PC-9 (cell line): Measurements from ENCODE around the gene RTN1. TPM values are rescaled to one million over a fixed set of nuclear protein-coding genes. Genes with fewer than 3 reads are reported as not detected.

Source experiments
- BruUV-seq: library from RNA; stranded (reverse); fragments of 400-500 nt; replicated peaks from 2 replicates; lab custom pipeline; 2021; lab: Mats Ljungman, UMichigan
- CTCF ChIA-PET: fragments of 300-600 bp; sonication (Branson Sonifier 250); formaldehyde crosslinking; loops from one replicate; lab custom pipeline; 2022; ENCODE audit warnings: antibody characterized with exemption; lab: Charles Lee
- POLR2A ChIA-PET: fragments of 300-600 bp; sonication (Branson Sonifier 250); formaldehyde crosslinking; loops from one replicate; lab custom pipeline; 2022; ENCODE audit warnings: antibody characterized with exemption; ENCODE audit not compliant: unreplicated experiment; lab: Charles Lee
- DNase-seq, 2 experiments: peaks; one replicate each; pipeline versions ENCODE4 v3.0.0 to v3.0.0-alpha.2; 2015 to 2022; ENCODE audit warnings: mixed read lengths in 1 of 2
- H2AFZ ChIP-seq: fragments of 200-600 bp; sonication (generic); 2 replicates; pipeline ENCODE4 v1.8.1; 2017; ENCODE audit warnings: antibody characterized with exemption
- H3F3A ChIP-seq: fragments of 200-600 bp; sonication (generic); 2 replicates; pipeline ENCODE4 v1.8.1; 2017; ENCODE audit warnings: antibody characterized with exemption, mild to moderate bottlenecking, low read depth; ENCODE audit not compliant: insufficient read depth
- H3K27ac ChIP-seq: fragments of 200-600 bp; sonication (generic); 2 replicates; pipeline ENCODE4 v1.6.1; 2016; ENCODE audit warnings: mixed run types
- H3K27me3 ChIP-seq: fragments of 200-600 bp; sonication (generic); 2 replicates; pipeline ENCODE4 v1.6.1; 2016; ENCODE audit warnings: low read depth, mixed run types; ENCODE audit not compliant: insufficient read depth
- H3K36me3 ChIP-seq: fragments of 200-600 bp; sonication (generic); 2 replicates; pipeline ENCODE4 v1.6.1; 2016; ENCODE audit warnings: low read depth, mixed run types
- H3K4me1 ChIP-seq: fragments of 200-600 bp; sonication (generic); replicated peaks from 2 replicates; pipeline ENCODE4 v1.6.1; 2016; ENCODE audit warnings: mixed run types; ENCODE audit not compliant: insufficient read depth
- H3K4me2 ChIP-seq: fragments of 200-600 bp; sonication (generic); 2 replicates; pipeline ENCODE4 v1.6.1; 2017; ENCODE audit warnings: mixed run types
- H3K4me3 ChIP-seq: fragments of 200-600 bp; sonication (generic); 2 replicates; pipeline ENCODE4 v1.6.1; 2016; ENCODE audit warnings: mixed run types
- H3K79me2 ChIP-seq: fragments of 200-600 bp; sonication (generic); 2 replicates; pipeline ENCODE4 v1.6.1; 2017; ENCODE audit warnings: low read depth, mixed run types
- H3K9me2 ChIP-seq: fragments of 200-600 bp; sonication (generic); 2 replicates; pipeline ENCODE4 v1.8.1; 2017; ENCODE audit warnings: mild to moderate bottlenecking; ENCODE audit not compliant: insufficient read depth
- H3K9me3 ChIP-seq: fragments of 200-600 bp; sonication (generic); 2 replicates; pipeline ENCODE4 v1.8.1; 2016; ENCODE audit warnings: low read depth; ENCODE audit not compliant: insufficient read depth
- H4K20me1 ChIP-seq: fragments of 200-600 bp; sonication (generic); 2 replicates; pipeline ENCODE4 v1.8.1; 2017; ENCODE audit not compliant: insufficient read depth
- CTCF ChIP-seq: fragments of 200-600 bp; sonication (generic); conservative IDR thresholded peaks from 2 replicates; pipeline ENCODE4 v1.6.1; 2017; ENCODE audit warnings: mixed run types, antibody characterized with exemption, mild to moderate bottlenecking, moderate library complexity
- EZH2 ChIP-seq: fragments of 200-600 bp; sonication (generic); IDR thresholded peaks from 2 replicates; pipeline ENCODE4 v1.8.0; 2017; ENCODE audit warnings: antibody characterized with exemption, low read depth
- intact Hi-C: fragments of 100-400 bp; cut with micrococcal nuclease; formaldehyde crosslinking; loops from one replicate; pipeline ENCODE4 v1.10.0; 2022; ENCODE audit not compliant: unreplicated experiment
- total RNA-seq: library from RNA; stranded (reverse); gene quantifications from 2 replicates; pipeline ENCODE4 v1.2.3, GENCODE V29; 2021

The RTN1 gene
- total RNA-seq, 1 experiment from 2014 or later: not detected

DNA sequence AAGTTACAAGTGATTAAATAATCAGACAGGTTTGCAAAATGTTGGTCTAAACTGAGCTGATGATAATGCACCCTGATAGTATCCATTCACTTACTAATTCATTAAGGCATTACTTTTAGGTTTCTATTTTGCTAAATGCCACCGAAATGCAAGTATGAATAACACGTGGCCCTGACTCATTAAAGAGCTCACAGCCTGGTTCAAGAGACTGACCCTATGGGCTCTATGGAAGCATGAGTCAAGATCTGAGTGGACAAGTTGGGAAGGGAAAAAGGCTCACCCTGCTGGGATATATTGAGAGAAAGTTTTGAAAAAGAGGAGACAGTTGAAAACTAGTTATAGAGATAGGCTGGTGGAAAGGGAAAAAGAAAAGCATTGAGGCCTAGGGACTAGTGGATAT, 34.6 kb upstream of the RTN1 start:
- TF ChIP-seq CTCF: no peak
- no peak for TF ChIP-seq EZH2
- BruUV-seq: no TSS peak
- no peaks in the 10 kb centered on the region for H4K20me1 ChIP-seq
- DNase-seq: no peak
- no peak overlapping the region for H3K27ac ChIP-seq
- no peaks in the 10 kb centered on the region for H3K79me2 ChIP-seq
- no peaks in the 10 kb centered on the region for H3K27me3 ChIP-seq
- no peak overlapping the region for H3K4me2 ChIP-seq
- H2AFZ ChIP-seq: no peak overlapping the region
- POLR2A ChIA-PET: no interaction called here
- H3K4me3 ChIP-seq: no peak overlapping the region
- CTCF ChIA-PET: no interaction called here
- H3K9me2 ChIP-seq: no peaks in the 10 kb centered on the region
- intact Hi-C loops: no loop called here
- H3K9me3 ChIP-seq: no peaks in the 10 kb centered on the region
- no peaks in the 10 kb centered on the region for H3K36me3 ChIP-seq
- no peaks in the 10 kb centered on the region for H3F3A ChIP-seq
- no peaks in the 10 kb centered on the region for H3K4me1 ChIP-seq

GRCh38 chr14:59904184-59904583, 33.6 kb upstream of the RTN1 start:
- Histone ChIP-seq H3K9me2 (no peaks in the 10 kb centered on the region), H3F3A (no peaks in the 10 kb centered on the region), H3K4me3 (no peak overlapping the region), H3K4me1 (no peaks in the 10 kb centered on the region), H3K9me3 (no peaks in the 10 kb centered on the region), H2AFZ (no peak overlapping the region), H3K79me2 (no peaks in the 10 kb centered on the region), H3K36me3 (no peaks in the 10 kb centered on the region), H4K20me1 (no peaks in the 10 kb centered on the region), H3K4me2 (no peak overlapping the region), H3K27ac (no peak overlapping the region), H3K27me3 (no peaks in the 10 kb centered on the region)
- ChIA-PET CTCF (no interaction called here), POLR2A (no interaction called here)
- intact Hi-C loops: no loop called here
- TF ChIP-seq EZH2 (no peak), CTCF (no peak)
- DNase-seq: no peak
- BruUV-seq: no TSS peak

DNA sequence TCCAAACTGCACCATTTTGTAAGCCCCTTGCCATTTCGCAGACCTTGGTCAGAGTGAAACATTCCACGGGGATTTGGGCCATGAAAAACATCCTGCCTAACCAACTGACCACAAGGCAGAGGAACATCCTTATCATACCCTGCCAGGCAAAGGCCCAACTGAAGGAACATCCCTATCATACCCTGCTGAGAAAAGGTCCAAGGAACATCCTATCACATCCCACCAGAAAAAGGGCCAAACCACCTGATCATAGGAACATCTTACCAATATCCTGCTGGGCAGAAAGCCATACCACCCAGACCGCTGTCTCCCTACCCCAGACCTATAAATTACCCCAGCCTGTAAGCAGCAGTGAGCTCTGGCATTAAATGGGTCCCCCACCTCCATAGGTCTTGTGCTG, 30.0 kb upstream of the RTN1 start:
- Histone ChIP-seq H3K9me2 (no peaks in the 10 kb centered on the region), H4K20me1 (no peaks in the 10 kb centered on the region), H3K4me2 (no peak overlapping the region), H3K4me1 (no peaks in the 10 kb centered on the region), H3K9me3 (no peaks in the 10 kb centered on the region), H2AFZ (no peak overlapping the region), H3K79me2 (no peaks in the 10 kb centered on the region), H3K36me3 (no peaks in the 10 kb centered on the region), H3K27me3 (no peaks in the 10 kb centered on the region), H3K27ac (no peak overlapping the region), H3K4me3 (no peak overlapping the region), H3F3A (no peaks in the 10 kb centered on the region)
- no TSS peak for BruUV-seq
- intact Hi-C loops: no loop called here
- POLR2A ChIA-PET: interaction anchor here (0.6 kb wide), 1 partner anchor 282 kb away, joined by 4 read pairs; no protein-coding TSS in a partner anchor
- TF ChIP-seq EZH2: no peak
- no peak for DNase-seq
- CTCF ChIA-PET: no interaction called here

DNA sequence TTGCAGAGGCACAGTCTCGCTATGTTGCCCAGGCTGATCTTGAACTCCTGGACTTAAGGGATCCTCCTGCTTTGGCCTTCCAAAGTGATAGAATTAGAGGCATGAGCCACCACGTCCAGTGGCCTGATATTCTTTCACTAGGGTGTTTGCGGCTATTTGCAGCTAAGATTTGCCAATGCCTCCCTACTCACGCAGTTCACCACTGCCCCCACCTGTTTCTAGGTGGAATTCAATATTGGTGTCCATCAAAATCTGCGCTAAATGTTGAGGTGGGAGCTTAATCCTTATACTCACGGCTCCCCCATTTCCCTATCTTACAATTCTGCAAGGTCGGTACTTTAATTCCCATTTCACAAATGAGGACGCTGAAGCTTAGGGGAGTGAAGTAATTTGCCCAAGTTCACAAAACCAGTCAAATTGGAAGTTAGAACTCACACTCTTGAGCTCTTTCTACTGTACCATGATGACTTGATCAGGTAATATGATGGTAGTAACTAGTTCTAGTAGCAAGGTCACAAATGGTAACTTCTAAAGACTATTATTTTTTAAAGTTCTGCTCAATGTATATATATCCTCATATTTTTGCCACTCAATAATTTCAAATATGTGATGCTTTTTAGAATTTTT, 27.3 kb upstream of the RTN1 start:
- Histone ChIP-seq H3F3A (no peaks in the 10 kb centered on the region), H3K27me3 (no peaks in the 10 kb centered on the region), H3K27ac (no peak overlapping the region), H4K20me1 (no peaks in the 10 kb centered on the region), H3K79me2 (no peaks in the 10 kb centered on the region), H3K9me3 (no peaks in the 10 kb centered on the region), H3K4me2 (no peak overlapping the region), H3K36me3 (no peaks in the 10 kb centered on the region), H2AFZ (no peak overlapping the region), H3K4me3 (no peak overlapping the region), H3K4me1 (no peaks in the 10 kb centered on the region), H3K9me2 (no peaks in the 10 kb centered on the region)
- CTCF ChIA-PET: interaction anchor here (1.0 kb wide), 1 partner anchor 875 kb away, joined by 5 read pairs; no protein-coding TSS in a partner anchor
- DNase-seq: peak in 1 of 2 experiments; percentile 14
- intact Hi-C loops: no loop called here
- TF ChIP-seq CTCF (peak; percentile 71), EZH2 (no peak)
- no TSS peak for BruUV-seq
- POLR2A ChIA-PET: no interaction called here
